H9 (cell line): ENCODE measurements around the gene NTRK3. TPM values are rescaled to one million over a fixed set of nuclear protein-coding genes. Genes with fewer than 3 reads are reported as not detected.

Experiments
- DNase-seq: peaks from one replicate; pipeline ENCODE4 v3.0.0-alpha.2; 2017
- H2AFZ ChIP-seq: one replicate; pipeline ENCODE4 v1.6.1; 2013; ENCODE audit warnings: mild to moderate bottlenecking, low read length, control low read depth, moderate library complexity
- H2AK5ac ChIP-seq: 2 replicates; pipeline ENCODE4 v1.6.1; 2013; ENCODE audit warnings: low read length, control low read depth, mixed read lengths; ENCODE audit not compliant: insufficient read length
- H2BK120ac ChIP-seq: one replicate; pipeline ENCODE4 v1.6.1; 2013; ENCODE audit warnings: low read depth, mild to moderate bottlenecking, low read length, control low read depth, inconsistent platforms; ENCODE audit not compliant: poor library complexity, severe bottlenecking
- H2BK12ac ChIP-seq: 2 replicates; pipeline ENCODE4 v1.6.1; 2013; ENCODE audit warnings: low read length, control low read depth, mixed read lengths, low read depth; ENCODE audit not compliant: insufficient read length
- H2BK15ac ChIP-seq: 2 replicates; pipeline ENCODE4 v1.6.1; 2013; ENCODE audit warnings: low read depth, low read length, control low read depth
- H2BK20ac ChIP-seq: one replicate; pipeline ENCODE4 v1.6.1; 2013; ENCODE audit warnings: low read depth, mild to moderate bottlenecking, low read length, control low read depth, inconsistent platforms; ENCODE audit not compliant: poor library complexity, severe bottlenecking
- H2BK5ac ChIP-seq: 2 replicates; pipeline ENCODE4 v1.6.1; 2013; ENCODE audit warnings: low read length, control low read depth, mixed read lengths; ENCODE audit not compliant: insufficient read length
- H3K14ac ChIP-seq: 2 replicates; pipeline ENCODE4 v1.6.1; 2013; ENCODE audit warnings: low read length, control low read depth; ENCODE audit not compliant: insufficient read depth
- H3K18ac ChIP-seq: 2 replicates; pipeline ENCODE4 v1.6.1; 2013; ENCODE audit warnings: low read depth, mild to moderate bottlenecking, mixed read lengths, low read length, control low read depth; ENCODE audit not compliant: insufficient read length
- H3K23ac ChIP-seq: 2 replicates; pipeline ENCODE4 v1.6.1; 2013; ENCODE audit warnings: low read length, control low read depth, mixed read lengths, low read depth; ENCODE audit not compliant: insufficient read length
- H3K23me2 ChIP-seq: 2 replicates; pipeline ENCODE4 v1.6.1; 2013; ENCODE audit warnings: low read depth, mild to moderate bottlenecking, mixed read lengths, low read length, control low read depth; ENCODE audit not compliant: insufficient read length, poor library complexity, severe bottlenecking
- H3K27ac ChIP-seq: 2 replicates; pipeline ENCODE4 v1.5.1; 2013; ENCODE audit warnings: low read length, control low read depth, mixed read lengths, low read depth; ENCODE audit not compliant: insufficient read length
- H3K27me3 ChIP-seq: 2 replicates; pipeline ENCODE4 v1.6.1; 2013; ENCODE audit warnings: low read length, control low read depth, inconsistent platforms; ENCODE audit not compliant: insufficient read depth
- H3K4ac ChIP-seq: 2 replicates; pipeline ENCODE4 v1.6.1; 2013; ENCODE audit warnings: low read depth, mild to moderate bottlenecking, control low read depth, inconsistent platforms, low read length, moderate library complexity
- H3K4me1 ChIP-seq: 2 replicates; pipeline ENCODE4 v1.6.1; 2013; ENCODE audit warnings: low read length, control low read depth, inconsistent platforms; ENCODE audit not compliant: insufficient read depth
- H3K4me2 ChIP-seq: 2 replicates; pipeline ENCODE4 v1.6.1; 2013; ENCODE audit warnings: low read length, control low read depth, mixed read lengths; ENCODE audit not compliant: insufficient read length, insufficient read depth
- H3K56ac ChIP-seq: 2 replicates; pipeline ENCODE4 v1.6.1; 2013; ENCODE audit warnings: low read depth, mild to moderate bottlenecking, mixed read lengths, low read length, control low read depth; ENCODE audit not compliant: insufficient read length
- H3K79me1 ChIP-seq: 2 replicates; pipeline ENCODE4 v1.6.1; 2013; ENCODE audit warnings: low read depth, mild to moderate bottlenecking, moderate library complexity, low read length, control low read depth, inconsistent platforms; ENCODE audit not compliant: insufficient read depth, poor library complexity, severe bottlenecking
- H3K79me2 ChIP-seq: 2 replicates; pipeline ENCODE4 v1.6.1; 2013; ENCODE audit warnings: low read length, control low read depth, inconsistent platforms; ENCODE audit not compliant: insufficient read depth
- H3K9ac ChIP-seq: 2 replicates; pipeline ENCODE4 v1.6.1; 2013; ENCODE audit warnings: low read length, control low read depth, mixed read lengths; ENCODE audit not compliant: insufficient read length; ENCODE audit errors: extremely low read depth
- H3K9me3 ChIP-seq: one replicate; pipeline ENCODE4 v1.6.1; 2013; ENCODE audit warnings: low read depth, low read length, inconsistent platforms; ENCODE audit not compliant: control insufficient read depth
- H3T11ph ChIP-seq: one replicate; pipeline ENCODE4 v1.6.1; 2013; ENCODE audit warnings: mild to moderate bottlenecking, low read length, control low read depth, inconsistent platforms
- H4K20me1 ChIP-seq: one replicate; pipeline ENCODE4 v1.6.1; 2013; ENCODE audit not compliant: control insufficient read depth, insufficient read length, insufficient read depth
- H4K5ac ChIP-seq: 2 replicates; pipeline ENCODE4 v1.6.1; 2013; ENCODE audit warnings: low read depth, mild to moderate bottlenecking, mixed read lengths, low read length, control low read depth; ENCODE audit not compliant: insufficient read length
- H4K8ac ChIP-seq: replicated peaks from 2 replicates; pipeline ENCODE4 v1.6.1; 2013; ENCODE audit warnings: low read length, control low read depth, mixed read lengths, low read depth; ENCODE audit not compliant: insufficient read length
- H4K91ac ChIP-seq: 2 replicates; pipeline ENCODE4 v1.6.1; 2013; ENCODE audit warnings: low read depth, mild to moderate bottlenecking, moderate library complexity, mixed read lengths, low read length, control low read depth; ENCODE audit not compliant: insufficient read length
- H3K27ac Mint-ChIP-seq, 3 experiments: 2 replicates in 2 of 3; 3 replicates in 1 of 3; pipeline ENCODE4 v1.8.0; 2020 to 2021; ENCODE audit warnings: mixed read lengths in 3 of 3, mild to moderate bottlenecking in 1 of 3, moderate library complexity in 1 of 3
- H3K27me3 Mint-ChIP-seq: 2 replicates; pipeline ENCODE4 v1.8.0; 2021; ENCODE audit warnings: low read depth, mild to moderate bottlenecking, moderate library complexity, mixed read lengths
- H3K36me3 Mint-ChIP-seq, 3 experiments: 2 replicates in 2 of 3; 3 replicates in 1 of 3; pipeline ENCODE4 v1.8.0; 2020 to 2021; ENCODE audit warnings: low read depth in 3 of 3, mixed read lengths in 3 of 3; ENCODE audit not compliant: insufficient read depth in 1 of 3
- H3K4me1 Mint-ChIP-seq, 2 experiments: 2 replicates each; pipeline ENCODE4 v1.8.0; 2020; ENCODE audit warnings: mixed read lengths in 2 of 2
- H3K4me3 Mint-ChIP-seq, 2 experiments: 2 replicates in 1 of 2; 3 replicates in 1 of 2; pipeline ENCODE4 v1.8.0; 2020 to 2021; ENCODE audit warnings: mild to moderate bottlenecking in 2 of 2, mixed read lengths in 2 of 2, moderate library complexity in 1 of 2
- H3K9me3 Mint-ChIP-seq, 2 experiments: 2 replicates in 1 of 2; 3 replicates in 1 of 2; pipeline ENCODE4 v1.8.0; 2020; ENCODE audit warnings: mild to moderate bottlenecking in 2 of 2, mixed read lengths in 2 of 2, moderate library complexity in 1 of 2
- WGBS: extraction: QIAGEN DNeasy Blood & Tissue Kit; methylation state at CpG from one replicate; pipeline ENCODE4 v1.1.7; 2013; ENCODE audit warnings: missing lambda C conversion rate, low lambda C conversion rate, mixed read lengths; ENCODE audit not compliant: insufficient read length; ENCODE audit errors: extremely low coverage; 5-methylcytosine and 5-hydroxymethylcytosine counted together
- total RNA-seq: library from RNA; stranded (reverse); gene quantifications from 2 replicates; pipeline ENCODE4 v1.2.1, GENCODE V29; 2021
- TF ChIP-seq, protein P1 (sequence below): fragments of 200-600 bp; sonication (generic); conservative IDR thresholded peaks from 3 replicates; pipeline ENCODE4 v1.8.0; 2021; ENCODE audit warnings: antibody characterized with exemption, mild to moderate bottlenecking

NTRK3 gene
- total RNA-seq, 1 experiment from 2014 or later = 2.5 TPM

- H3K14ac ChIP-seq = no peak overlapping the region
- H2BK12ac ChIP-seq = no peak overlapping the region
- H2BK120ac ChIP-seq = no peak overlapping the region
- H3K18ac ChIP-seq = no peak overlapping the region
- peaks cover 24% of the 10 kb centered on the region for H3K27me3 ChIP-seq
- H3K56ac ChIP-seq = no peak overlapping the region
- H3K23me2 ChIP-seq = peaks cover 10% of the 10 kb centered on the region
- H2AK5ac ChIP-seq = no peak overlapping the region
- H4K8ac ChIP-seq = no peak overlapping the region
- peaks cover 94% of the 10 kb centered on the region for H3K27me3 Mint-ChIP-seq
- no peak overlapping the region for H2BK5ac ChIP-seq
- H4K91ac ChIP-seq = no peak overlapping the region
- H3K4me2 ChIP-seq = no peak overlapping the region
- no peaks in the 10 kb centered on the region for H3K79me2 ChIP-seq
- no peak overlapping the region for H2AFZ ChIP-seq
- DNase-seq = no peak
- H3K9me3 Mint-ChIP-seq = no peaks in the 10 kb centered on the region
- peaks cover 0 to 3% (median 0%) of the 10 kb centered on the region in 3 experiments; a peak in 2 of 7 replicates for H3K36me3 Mint-ChIP-seq
- no peak overlapping the region for H3K27ac Mint-ChIP-seq
- H2BK15ac ChIP-seq = no peak overlapping the region
- TF ChIP-seq, protein P1, sequence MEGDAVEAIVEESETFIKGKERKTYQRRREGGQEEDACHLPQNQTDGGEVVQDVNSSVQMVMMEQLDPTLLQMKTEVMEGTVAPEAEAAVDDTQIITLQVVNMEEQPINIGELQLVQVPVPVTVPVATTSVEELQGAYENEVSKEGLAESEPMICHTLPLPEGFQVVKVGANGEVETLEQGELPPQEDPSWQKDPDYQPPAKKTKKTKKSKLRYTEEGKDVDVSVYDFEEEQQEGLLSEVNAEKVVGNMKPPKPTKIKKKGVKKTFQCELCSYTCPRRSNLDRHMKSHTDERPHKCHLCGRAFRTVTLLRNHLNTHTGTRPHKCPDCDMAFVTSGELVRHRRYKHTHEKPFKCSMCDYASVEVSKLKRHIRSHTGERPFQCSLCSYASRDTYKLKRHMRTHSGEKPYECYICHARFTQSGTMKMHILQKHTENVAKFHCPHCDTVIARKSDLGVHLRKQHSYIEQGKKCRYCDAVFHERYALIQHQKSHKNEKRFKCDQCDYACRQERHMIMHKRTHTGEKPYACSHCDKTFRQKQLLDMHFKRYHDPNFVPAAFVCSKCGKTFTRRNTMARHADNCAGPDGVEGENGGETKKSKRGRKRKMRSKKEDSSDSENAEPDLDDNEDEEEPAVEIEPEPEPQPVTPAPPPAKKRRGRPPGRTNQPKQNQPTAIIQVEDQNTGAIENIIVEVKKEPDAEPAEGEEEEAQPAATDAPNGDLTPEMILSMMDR = no peak
- H2BK20ac ChIP-seq = no peak overlapping the region
- no peak overlapping the region for H3T11ph ChIP-seq
- no peak overlapping the region for H3K9ac ChIP-seq
- no peaks in the 10 kb centered on the region for H3K9me3 ChIP-seq
- H4K5ac ChIP-seq = no peak overlapping the region
- no peak overlapping the region for H3K23ac ChIP-seq
- no peak overlapping the region for H3K4ac ChIP-seq
- no CpG with 5 or more reads among the region's 1 CpG for WGBS
- no peak overlapping the region for H3K4me3 Mint-ChIP-seq
- no peak overlapping the region for H3K27ac ChIP-seq
- H3K4me1 Mint-ChIP-seq = peaks cover 15 to 31% of the 10 kb centered on the region in 2 experiments
- H3K4me1 ChIP-seq = no peaks in the 10 kb centered on the region
- no peaks in the 10 kb centered on the region for H3K79me1 ChIP-seq
- H4K20me1 ChIP-seq = no peaks in the 10 kb centered on the region
These were observed 5.7 kb downstream of the NTRK3 start for GRCh38 chr15:88250826-88251225.
